HepG2 (cell line): ENCODE data around the gene HYAL2. TPM values are rescaled to one million over a fixed set of nuclear protein-coding genes. Genes with fewer than 3 reads are reported as not detected.

Experiments
- ATAC-seq: fragments of 200-7000 bp; cut with Tn5 transposase; 3 replicates; pipeline ENCODE4 v1.9.1; 2020; ENCODE audit warnings: mild to moderate bottlenecking, moderate library complexity
- BruUV-seq: library from RNA; stranded (reverse); fragments of 400-500 nt; replicated peaks from 2 replicates; lab custom pipeline; 2021; lab: Mats Ljungman, UMichigan
- CTCF ChIA-PET: fragments of 300-600 bp; formaldehyde crosslinking; extraction: SDS; loops from one replicate; lab custom pipeline; 2021; ENCODE audit warnings: low total read pairs, inconsistent platforms, low intra/inter-chr PET ratio; lab: Yijun Ruan, JAX
- POLR2A ChIA-PET: fragments of 350-600 bp; sonication (Branson Sonifier 250); formaldehyde crosslinking; loops from one replicate; lab custom pipeline; 2020; ENCODE audit warnings: antibody characterized with exemption, inconsistent platforms; lab: Yijun Ruan, JAX
- DNase-seq: peaks from one replicate; pipeline ENCODE4 v3.0.0-alpha.2; 2015; ENCODE audit warnings: low spot score
- FAIRE-seq: peaks from 3 replicates; lab custom pipeline; 2011; peaks lifted over from hg19 to GRCh38; lab: Jason Lieb, UNC
- H2AFZ ChIP-seq: one replicate; pipeline ENCODE4 v1.6.1; 2011; ENCODE audit warnings: low read length, inconsistent platforms
- H3K27ac ChIP-seq: fragments of 300-600 bp; 3 replicates; pipeline ENCODE4 v1.8.0; 2011; ENCODE audit warnings: mixed run types, mild to moderate bottlenecking, mixed read lengths, low read length, inconsistent platforms; ENCODE audit not compliant: insufficient read depth; ENCODE audit errors: extremely low read length
- H3K27me3 ChIP-seq, 2 experiments: fragments of 200-600 bp in 1 of 2; 2 replicates in 1 of 2; 3 replicates in 1 of 2; pipeline versions ENCODE4 v1.6.0 to v1.8.0; 2011; ENCODE audit warnings: low read length in 2 of 2, mild to moderate bottlenecking in 2 of 2, moderate library complexity in 2 of 2, inconsistent platforms in 1 of 2; ENCODE audit not compliant: insufficient read depth in 2 of 2, control insufficient read depth in 1 of 2
- H3K36me3 ChIP-seq, 2 experiments: fragments of 200-600 bp in 1 of 2; replicated peaks in 1 of 2; 2 replicates in 1 of 2; 3 replicates in 1 of 2; pipeline versions ENCODE4 v1.5.1 to v1.8.0; 2011; ENCODE audit warnings: low read length in 2 of 2, inconsistent platforms in 1 of 2; ENCODE audit not compliant: insufficient read depth in 2 of 2, control insufficient read depth in 1 of 2
- H3K4me1 ChIP-seq: 2 replicates; pipeline ENCODE4 v1.5.1; 2012; ENCODE audit warnings: low read length, inconsistent platforms; ENCODE audit not compliant: insufficient read depth
- H3K4me2 ChIP-seq: 2 replicates; pipeline ENCODE4 v1.6.0; 2011; ENCODE audit warnings: low read depth, low read length, inconsistent platforms
- H3K4me3 ChIP-seq, 3 experiments: fragments of 200-600 bp in 1 of 3; sonication (generic), shearing (Covaris generic) in 1 of 3; replicated peaks in 1 of 3; 2 replicates each; pipeline ENCODE4 v1.5.1; 2011 to 2016; ENCODE audit warnings: low read length in 3 of 3, inconsistent platforms in 2 of 3, low read depth in 2 of 3, mild to moderate bottlenecking in 2 of 3, control low read depth in 1 of 3, mixed read lengths in 1 of 3; ENCODE audit not compliant: insufficient read depth in 1 of 3
- H3K79me2 ChIP-seq: one replicate; pipeline ENCODE4 v1.6.1; 2011; ENCODE audit warnings: low read length, inconsistent platforms; ENCODE audit not compliant: insufficient read depth
- H3K9ac ChIP-seq: 2 replicates; pipeline ENCODE4 v1.6.0; 2011; ENCODE audit warnings: mild to moderate bottlenecking, low read depth, low read length, inconsistent platforms; ENCODE audit not compliant: insufficient read depth
- H3K9me3 ChIP-seq: 2 replicates; pipeline ENCODE4 v1.5.1; 2012; ENCODE audit warnings: mild to moderate bottlenecking, low read length
- H4K20me1 ChIP-seq: 2 replicates; pipeline ENCODE4 v1.6.0; 2011; ENCODE audit warnings: inconsistent platforms, mild to moderate bottlenecking, low read length, moderate library complexity; ENCODE audit not compliant: insufficient read depth
- HES4 ChIP-seq: sonication (generic); formaldehyde crosslinking; IDR thresholded peaks from 2 replicates; pipeline ENCODE4 v1.9.0; 2021; ENCODE audit warnings: mild to moderate bottlenecking, missing genetic modification reagents, borderline replicate concordance
- MAFG ChIP-seq: sonication (generic); formaldehyde crosslinking; IDR thresholded peaks from 2 replicates; pipeline ENCODE4 v1.5.1; 2020; ENCODE audit warnings: mild to moderate bottlenecking, missing genetic modification reagents
- MAZ ChIP-seq, 2 experiments: sonication (generic) in 1 of 2; formaldehyde crosslinking in 1 of 2; IDR thresholded peaks; 2 replicates each; pipeline versions ENCODE4 v1.5.0 to v1.6.1; 2012 to 2020; ENCODE audit warnings: low read depth in 2 of 2, mild to moderate bottlenecking in 2 of 2, borderline replicate concordance in 1 of 2, improper control_type of control experiment in 1 of 2, low read length in 1 of 2, missing genetic modification reagents in 1 of 2, moderate library complexity in 1 of 2
- ZNF788 ChIP-seq: sonication (generic); formaldehyde crosslinking; IDR thresholded peaks from 2 replicates; pipeline ENCODE4 v1.5.0; 2020; ENCODE audit warnings: mild to moderate bottlenecking, missing genetic modification reagents, borderline replicate concordance
- WGBS: methylation state at CpG from one replicate; pipeline ENCODE4 v1.1.6; 2017; ENCODE audit warnings: low lambda C conversion rate; 5-methylcytosine and 5-hydroxymethylcytosine counted together
- in situ Hi-C: cut with HindIII; loops from 2 replicates; pipeline ENCODE4 v1.10.0; 2017; ENCODE audit warnings: low pct_unique_long_range_greater_than_20kb; ENCODE audit not compliant: extremely low pct_ligation_motif_present
- intact Hi-C: fragments of 100-400 bp; cut with micrococcal nuclease; formaldehyde crosslinking; loops from one replicate; pipeline ENCODE4 v1.10.0; 2022; ENCODE audit not compliant: unreplicated experiment
- polyA plus RNA-seq, 8 experiments: library from polyadenylated mRNA; depleted of rRNA in 3 of 8; stranded (reverse) in 7 of 8; unstranded in 1 of 8; fragments of >200 nt; fragmentation: Illumina TruSeq in 4 of 8; extraction: Trizol in 4 of 8; gene quantifications; 2 replicates each; pipeline versions ENCODE4 v1.2.1 to v1.2.3, GENCODE V29; 2011 to 2016; ENCODE audit warnings: low read depth in 4 of 8, missing spikeins in 1 of 8, mixed read lengths in 1 of 8; ENCODE audit not compliant: insufficient read depth in 1 of 8
- total RNA-seq, 5 experiments: library from RNA; depleted of rRNA; stranded (reverse); fragments of >200 nt; fragmentation: Illumina TruSeq; extraction: Trizol; gene quantifications; 2 replicates each; pipeline ENCODE4 v1.2.3, GENCODE V29; 2016; ENCODE audit warnings: low read depth in 1 of 5
- TF ChIP-seq, protein P1 (sequence below): sonication (generic); formaldehyde crosslinking; IDR thresholded peaks from 2 replicates; pipeline ENCODE4 v1.4.0; 2020; ENCODE audit warnings: mild to moderate bottlenecking, missing genetic modification reagents
- TF ChIP-seq, protein P2 (sequence below): sonication (generic); formaldehyde crosslinking; IDR thresholded peaks from 2 replicates; pipeline ENCODE4 v1.5.1; 2020; ENCODE audit warnings: missing genetic modification reagents, mild to moderate bottlenecking, borderline replicate concordance
- TF ChIP-seq, protein P3 (sequence below): sonication (generic); formaldehyde crosslinking; conservative IDR thresholded peaks from 2 replicates; pipeline ENCODE4 v1.8.1; 2023; ENCODE audit warnings: missing genetic modification reagents
- TF ChIP-seq, protein P4 (sequence below): sonication (generic); formaldehyde crosslinking; IDR thresholded peaks from 2 replicates; pipeline ENCODE4 v1.5.1; 2020; ENCODE audit warnings: mild to moderate bottlenecking, missing genetic modification reagents, moderate library complexity

Gene HYAL2
- total and polyA plus RNA-seq, 2 of the 13 experiments (the other 11 are each of a cell fraction or from before 2014, with no cell fraction given) = 76.2 to 102 TPM

DNA sequence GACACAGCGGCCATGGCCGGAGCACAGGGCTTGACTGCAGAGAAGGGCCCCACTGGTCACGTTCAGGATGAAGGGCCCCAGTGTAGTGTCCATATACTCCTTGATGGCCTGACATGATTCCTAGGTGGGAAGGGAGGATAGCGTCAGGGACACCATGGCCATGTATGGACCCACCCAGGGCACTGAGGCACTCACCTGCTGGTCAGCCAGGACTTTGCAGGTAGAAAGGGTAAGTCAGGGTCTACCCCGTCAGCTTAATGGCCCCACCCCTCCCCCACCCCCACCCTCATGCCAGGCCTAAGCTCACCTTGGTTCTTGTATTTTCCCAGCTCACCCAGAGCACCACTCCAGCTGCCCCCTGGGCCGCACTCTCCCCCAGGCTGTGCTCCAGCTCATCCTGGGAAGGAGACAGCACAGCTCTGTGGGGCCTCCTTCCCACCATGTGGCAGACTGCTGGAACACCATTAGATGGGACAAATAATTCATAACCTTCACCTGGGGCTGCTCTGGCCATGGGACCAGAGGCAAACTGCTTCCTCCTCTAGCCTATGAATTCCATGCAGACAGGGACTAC, 21.8 kb downstream of the HYAL2 start:
- Histone ChIP-seq H3K79me2 (peaks cover 36% of the 10 kb centered on the region), H3K4me1 (peaks cover 61% of the 10 kb centered on the region), H3K9ac (peak overlapping the region; percentile 63), H4K20me1 (peaks cover 11% of the 10 kb centered on the region), H3K9me3 (no peaks in the 10 kb centered on the region), H3K36me3 (peaks cover 1 to 3% of the 10 kb centered on the region in 2 experiments; a peak in 2 of 5 replicates), H3K4me3 (peak overlapping the region in 2 of 3 experiments; percentile 25 to 53; a peak in 4 of 6 replicates), H3K27ac (peak overlapping the region; percentile 87), H2AFZ (no peak overlapping the region), H3K27me3 (no peaks in the 10 kb centered on the region; a peak in 1 of 5 replicates), H3K4me2 (peak overlapping the region; percentile 86)
- ATAC-seq (no peak), DNase-seq (no peak), FAIRE-seq (no peak)
- intact Hi-C loops (loop anchor here (5.0 kb wide), 1 partner anchor 38 kb away; no protein-coding TSS in a partner anchor), in situ Hi-C loops (no loop called here)
- 87% methylated on average over 4 of the region's 6 CpGs for whole genome bisulfite sequencing
- 0 out of 2 replicates have a peak, but pooled peaks have one; percentile 50 for TF ChIP-seq HES4
- TF ChIP-seq, protein P1, sequence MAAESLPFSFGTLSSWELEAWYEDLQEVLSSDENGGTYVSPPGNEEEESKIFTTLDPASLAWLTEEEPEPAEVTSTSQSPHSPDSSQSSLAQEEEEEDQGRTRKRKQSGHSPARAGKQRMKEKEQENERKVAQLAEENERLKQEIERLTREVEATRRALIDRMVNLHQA (CRISPR knock-in tag) = no peak
- TF ChIP-seq MAFG (CRISPR knock-in tag) = no peak
- TF ChIP-seq ZNF788 (CRISPR knock-in tag) = 0 out of 2 replicates have a peak, but pooled peaks have one; percentile 36
- no peak for TF ChIP-seq MAZ (IDR thresholded peaks at IDR 0.05; ENCODE audit: borderline replicate concordance, low read depth, low read length)
- no peak for TF ChIP-seq MAZ (CRISPR knock-in tag; IDR thresholded peaks at IDR 0.05; ENCODE audit: low read depth)
- TF ChIP-seq, protein P2, sequence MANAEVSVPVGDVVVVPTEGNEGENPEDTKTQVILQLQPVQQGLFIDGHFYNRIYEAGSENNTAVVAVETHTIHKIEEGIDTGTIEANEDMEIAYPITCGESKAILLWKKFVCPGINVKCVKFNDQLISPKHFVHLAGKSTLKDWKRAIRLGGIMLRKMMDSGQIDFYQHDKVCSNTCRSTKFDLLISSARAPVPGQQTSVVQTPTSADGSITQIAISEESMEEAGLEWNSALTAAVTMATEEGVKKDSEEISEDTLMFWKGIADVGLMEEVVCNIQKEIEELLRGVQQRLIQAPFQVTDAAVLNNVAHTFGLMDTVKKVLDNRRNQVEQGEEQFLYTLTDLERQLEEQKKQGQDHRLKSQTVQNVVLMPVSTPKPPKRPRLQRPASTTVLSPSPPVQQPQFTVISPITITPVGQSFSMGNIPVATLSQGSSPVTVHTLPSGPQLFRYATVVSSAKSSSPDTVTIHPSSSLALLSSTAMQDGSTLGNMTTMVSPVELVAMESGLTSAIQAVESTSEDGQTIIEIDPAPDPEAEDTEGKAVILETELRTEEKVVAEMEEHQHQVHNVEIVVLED = no peak
- TF ChIP-seq, protein P3, sequence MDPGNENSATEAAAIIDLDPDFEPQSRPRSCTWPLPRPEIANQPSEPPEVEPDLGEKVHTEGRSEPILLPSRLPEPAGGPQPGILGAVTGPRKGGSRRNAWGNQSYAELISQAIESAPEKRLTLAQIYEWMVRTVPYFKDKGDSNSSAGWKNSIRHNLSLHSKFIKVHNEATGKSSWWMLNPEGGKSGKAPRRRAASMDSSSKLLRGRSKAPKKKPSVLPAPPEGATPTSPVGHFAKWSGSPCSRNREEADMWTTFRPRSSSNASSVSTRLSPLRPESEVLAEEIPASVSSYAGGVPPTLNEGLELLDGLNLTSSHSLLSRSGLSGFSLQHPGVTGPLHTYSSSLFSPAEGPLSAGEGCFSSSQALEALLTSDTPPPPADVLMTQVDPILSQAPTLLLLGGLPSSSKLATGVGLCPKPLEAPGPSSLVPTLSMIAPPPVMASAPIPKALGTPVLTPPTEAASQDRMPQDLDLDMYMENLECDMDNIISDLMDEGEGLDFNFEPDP (CRISPR knock-in tag) = 0 out of 2 replicates have a peak, but pooled peaks have one; percentile 52
- TF ChIP-seq, protein P4, sequence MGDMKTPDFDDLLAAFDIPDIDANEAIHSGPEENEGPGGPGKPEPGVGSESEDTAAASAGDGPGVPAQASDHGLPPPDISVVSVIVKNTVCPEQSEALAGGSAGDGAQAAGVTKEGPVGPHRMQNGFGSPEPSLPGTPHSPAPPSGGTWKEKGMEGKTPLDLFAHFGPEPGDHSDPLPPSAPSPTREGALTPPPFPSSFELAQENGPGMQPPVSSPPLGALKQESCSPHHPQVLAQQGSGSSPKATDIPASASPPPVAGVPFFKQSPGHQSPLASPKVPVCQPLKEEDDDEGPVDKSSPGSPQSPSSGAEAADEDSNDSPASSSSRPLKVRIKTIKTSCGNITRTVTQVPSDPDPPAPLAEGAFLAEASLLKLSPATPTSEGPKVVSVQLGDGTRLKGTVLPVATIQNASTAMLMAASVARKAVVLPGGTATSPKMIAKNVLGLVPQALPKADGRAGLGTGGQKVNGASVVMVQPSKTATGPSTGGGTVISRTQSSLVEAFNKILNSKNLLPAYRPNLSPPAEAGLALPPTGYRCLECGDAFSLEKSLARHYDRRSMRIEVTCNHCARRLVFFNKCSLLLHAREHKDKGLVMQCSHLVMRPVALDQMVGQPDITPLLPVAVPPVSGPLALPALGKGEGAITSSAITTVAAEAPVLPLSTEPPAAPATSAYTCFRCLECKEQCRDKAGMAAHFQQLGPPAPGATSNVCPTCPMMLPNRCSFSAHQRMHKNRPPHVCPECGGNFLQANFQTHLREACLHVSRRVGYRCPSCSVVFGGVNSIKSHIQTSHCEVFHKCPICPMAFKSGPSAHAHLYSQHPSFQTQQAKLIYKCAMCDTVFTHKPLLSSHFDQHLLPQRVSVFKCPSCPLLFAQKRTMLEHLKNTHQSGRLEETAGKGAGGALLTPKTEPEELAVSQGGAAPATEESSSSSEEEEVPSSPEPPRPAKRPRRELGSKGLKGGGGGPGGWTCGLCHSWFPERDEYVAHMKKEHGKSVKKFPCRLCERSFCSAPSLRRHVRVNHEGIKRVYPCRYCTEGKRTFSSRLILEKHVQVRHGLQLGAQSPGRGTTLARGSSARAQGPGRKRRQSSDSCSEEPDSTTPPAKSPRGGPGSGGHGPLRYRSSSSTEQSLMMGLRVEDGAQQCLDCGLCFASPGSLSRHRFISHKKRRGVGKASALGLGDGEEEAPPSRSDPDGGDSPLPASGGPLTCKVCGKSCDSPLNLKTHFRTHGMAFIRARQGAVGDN (CRISPR knock-in tag) = peak; percentile 49
- ChIA-PET CTCF (no interaction called here), POLR2A (interaction anchor here (0.7 to 7.9 kb wide), 7 partner anchors 8 to 92 kb away, joined by 4 to 222 read pairs (median 31); partner anchors contain the start of genes HYAL2, IFRD2 and TUSC2)
- no TSS peak for BruUV-seq
